Measurements from ENCODE around the gene FSTL4.

FSTL4 gene

DNA sequence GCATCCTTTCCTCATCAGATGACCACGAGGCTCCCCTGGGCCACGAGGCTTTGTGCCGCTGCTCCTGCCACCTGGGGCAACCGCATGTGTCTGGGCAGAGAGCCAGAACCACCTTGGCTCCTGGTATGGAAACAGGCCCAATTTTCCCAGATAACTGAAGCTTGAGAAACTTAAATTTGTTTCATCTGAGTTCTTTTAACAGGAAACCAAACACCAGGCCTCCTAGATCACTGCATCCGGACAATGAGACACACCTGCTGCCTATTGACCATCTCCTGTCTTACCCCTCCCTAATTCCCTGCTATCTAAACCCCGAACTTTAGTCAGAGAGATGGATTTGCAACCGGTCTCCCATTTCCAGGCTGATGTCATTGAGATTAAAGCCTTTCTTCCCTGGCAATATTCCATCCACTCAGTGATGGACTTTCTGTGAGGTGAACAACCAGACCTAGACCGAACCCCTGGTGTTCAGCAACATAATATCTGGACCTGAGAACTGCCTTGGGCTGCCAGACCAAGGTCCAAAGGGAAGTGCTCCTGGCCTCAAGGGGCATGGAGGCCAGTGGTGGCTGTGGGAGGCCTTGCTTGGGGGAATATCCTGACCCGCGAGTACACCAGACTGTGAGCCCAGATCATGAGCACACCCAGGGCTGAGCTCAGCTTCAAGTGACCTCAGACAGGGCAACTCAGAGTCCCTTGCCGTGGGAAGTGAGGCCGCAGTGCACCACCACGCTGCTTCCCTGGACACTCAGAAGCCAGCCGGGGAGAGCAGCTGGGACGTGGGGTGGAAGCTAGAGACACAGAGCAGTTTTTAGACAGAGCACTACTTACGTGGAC, 360.8 kb downstream of the FSTL4 start:
- peak; percentile 67 for DNase-seq

- DNase-seq: no peak
These were observed 361.8 kb downstream of the FSTL4 start for GRCh38 chr5:133250527-133250926.

GRCh38 chr5:133249593-133249992, 362.7 kb downstream of the FSTL4 start:
- no peak for DNase-seq

GRCh38 chr5:133247881-133248624, 364.3 kb downstream of the FSTL4 start:
- no peak for DNase-seq

DNA sequence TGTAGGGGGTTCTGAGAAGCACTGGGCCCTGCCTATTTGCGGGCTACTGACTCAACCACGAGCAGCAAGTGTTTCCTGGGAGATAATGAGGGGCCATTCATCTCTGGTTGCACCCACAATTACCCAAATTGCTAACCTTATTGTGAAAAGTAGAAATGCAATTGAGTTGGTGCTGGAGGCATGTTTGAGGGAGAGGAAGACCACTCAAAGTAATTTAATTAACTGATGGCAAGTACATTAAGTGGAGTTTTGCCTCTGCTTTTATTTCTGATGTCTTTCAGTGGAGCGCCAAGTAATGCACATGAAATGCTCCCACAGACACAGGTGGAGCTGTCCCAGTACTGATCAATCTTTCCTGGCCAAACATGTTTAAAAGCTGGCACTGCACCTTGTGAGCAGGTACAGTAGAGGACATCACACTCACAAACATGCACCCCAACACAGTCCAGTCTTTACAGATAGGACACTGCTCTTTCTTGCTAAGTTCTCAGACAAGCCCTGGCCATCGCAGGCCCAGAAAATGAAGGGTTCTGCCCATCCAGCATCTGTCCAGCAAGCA, 365.1 kb downstream of the FSTL4 start:
- no peak for DNase-seq

DNA sequence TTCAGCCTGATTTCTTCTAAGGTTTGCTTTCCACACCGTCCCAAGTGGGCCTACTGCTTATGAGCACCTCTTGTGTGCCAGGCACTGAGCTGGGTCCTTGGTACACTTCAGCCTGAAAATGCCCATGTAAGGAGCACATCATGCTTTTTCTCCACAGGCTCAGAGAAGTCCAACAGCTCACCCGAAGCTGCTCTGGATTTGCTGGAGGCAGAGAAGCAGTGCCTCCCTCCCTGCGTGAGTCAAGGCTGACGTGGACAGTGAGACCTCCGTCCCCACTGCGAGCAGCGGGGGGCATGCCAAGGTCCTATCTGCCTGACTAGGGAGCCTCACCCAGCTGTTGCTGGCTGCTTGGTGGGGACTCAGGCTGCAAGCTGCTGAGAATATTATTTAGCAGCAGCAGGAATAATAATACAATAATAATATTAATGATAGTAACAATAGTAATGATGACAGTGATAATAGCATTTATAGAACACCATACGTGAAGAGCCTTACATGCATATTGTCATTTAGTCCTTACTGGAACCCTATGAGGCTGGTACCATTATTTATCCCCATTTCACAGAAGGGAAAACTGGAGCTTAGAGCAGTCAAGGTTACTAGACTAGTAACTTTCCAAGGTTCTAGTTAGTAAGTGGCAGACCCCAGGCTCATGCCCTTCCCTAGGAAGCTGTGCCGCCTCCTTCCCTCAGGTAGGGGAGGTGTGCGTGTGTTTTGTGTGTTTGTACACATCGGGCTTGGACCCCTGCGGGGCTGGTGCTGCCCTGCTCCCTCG, 365.8 kb downstream of the FSTL4 start:
- no peak for DNase-seq

GRCh38 chr5:133246053-133246370, 366.3 kb downstream of the FSTL4 start:
- DNase-seq: no peak

DNA sequence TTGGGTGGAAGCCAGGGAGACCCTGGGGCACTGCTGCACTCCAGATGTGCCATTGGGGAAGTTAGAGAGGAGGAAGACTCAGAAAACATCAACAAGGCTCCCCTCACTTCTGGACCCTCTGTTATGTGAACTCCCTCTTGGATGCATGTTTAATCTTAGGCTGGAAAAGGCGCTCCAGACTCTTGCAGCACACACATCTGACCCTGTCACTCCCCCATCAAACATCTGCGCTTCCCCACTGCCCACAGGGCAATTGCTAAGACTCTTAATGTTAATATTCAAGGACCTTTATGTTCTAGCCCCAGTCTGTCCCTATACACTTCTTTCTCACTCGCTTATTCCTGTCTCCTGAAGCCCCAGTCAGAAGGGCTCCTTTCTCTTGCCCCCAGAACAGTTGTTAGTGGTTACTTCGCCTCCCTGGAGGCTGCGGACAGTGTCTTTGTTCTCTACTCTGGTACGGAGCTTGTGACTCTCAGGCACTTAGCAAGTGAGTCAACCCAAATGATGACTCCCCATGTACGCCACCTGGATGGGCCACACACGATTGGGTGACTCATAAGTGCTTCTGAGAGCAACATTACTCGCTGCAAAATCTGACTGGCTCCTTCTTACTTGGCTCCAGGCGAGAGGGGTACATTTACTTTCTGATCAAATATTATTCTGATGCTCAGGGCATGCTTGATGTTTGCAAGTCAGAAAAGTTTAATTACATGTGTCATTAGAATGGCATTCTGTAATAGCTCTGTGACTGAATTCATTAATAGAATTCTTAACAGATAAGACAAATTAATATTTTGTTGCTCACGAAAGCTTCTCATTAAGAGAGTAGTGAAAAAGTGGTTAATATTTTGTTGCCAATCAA, 366.9 kb downstream of the FSTL4 start:
- peak; percentile 63 for DNase-seq

DNA sequence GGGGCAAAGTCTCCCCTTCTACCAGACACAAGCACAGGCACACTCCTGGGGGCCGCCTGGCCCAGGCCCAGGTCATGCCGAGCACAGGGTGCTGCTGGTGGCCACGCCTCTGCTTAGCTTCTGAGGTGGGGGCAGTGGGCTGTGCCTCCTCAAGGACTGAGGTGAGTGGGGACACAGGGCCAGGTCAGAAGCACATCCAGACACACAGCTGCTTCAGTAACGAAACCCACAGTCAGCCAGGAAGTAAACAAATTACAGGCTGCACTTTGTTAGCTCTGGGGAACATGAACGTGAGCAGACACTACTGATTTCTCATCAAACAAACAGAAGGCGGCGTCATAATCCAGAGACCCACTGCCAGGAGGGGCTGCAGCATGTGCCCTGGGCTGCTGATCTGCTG, 368.1 kb downstream of the FSTL4 start:
- peak; percentile 88 for DNase-seq

DNA sequence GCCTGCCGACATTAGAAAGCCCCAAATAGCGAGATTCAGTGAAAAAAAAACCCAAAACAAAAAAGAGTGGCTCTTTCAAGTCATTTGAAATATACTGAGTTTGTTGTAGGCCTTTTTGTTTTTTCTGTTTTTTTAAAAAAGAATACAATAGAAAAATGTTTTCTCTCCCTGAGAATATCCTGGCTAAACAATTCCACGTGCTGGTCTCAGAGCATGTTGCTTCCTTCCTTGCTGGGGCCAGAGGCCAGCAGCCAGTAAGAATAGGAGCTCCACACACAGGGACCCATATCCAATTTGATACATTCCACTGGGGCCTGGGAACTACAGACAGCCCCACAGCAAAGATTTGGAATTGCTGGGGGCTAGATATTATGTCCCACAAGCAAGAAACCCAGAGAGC, 369.1 kb downstream of the FSTL4 start:
- DNase-seq: no peak

GRCh38 chr5:133242221-133242835, 370.0 kb downstream of the FSTL4 start:
- DNase-seq: no peak

DNA sequence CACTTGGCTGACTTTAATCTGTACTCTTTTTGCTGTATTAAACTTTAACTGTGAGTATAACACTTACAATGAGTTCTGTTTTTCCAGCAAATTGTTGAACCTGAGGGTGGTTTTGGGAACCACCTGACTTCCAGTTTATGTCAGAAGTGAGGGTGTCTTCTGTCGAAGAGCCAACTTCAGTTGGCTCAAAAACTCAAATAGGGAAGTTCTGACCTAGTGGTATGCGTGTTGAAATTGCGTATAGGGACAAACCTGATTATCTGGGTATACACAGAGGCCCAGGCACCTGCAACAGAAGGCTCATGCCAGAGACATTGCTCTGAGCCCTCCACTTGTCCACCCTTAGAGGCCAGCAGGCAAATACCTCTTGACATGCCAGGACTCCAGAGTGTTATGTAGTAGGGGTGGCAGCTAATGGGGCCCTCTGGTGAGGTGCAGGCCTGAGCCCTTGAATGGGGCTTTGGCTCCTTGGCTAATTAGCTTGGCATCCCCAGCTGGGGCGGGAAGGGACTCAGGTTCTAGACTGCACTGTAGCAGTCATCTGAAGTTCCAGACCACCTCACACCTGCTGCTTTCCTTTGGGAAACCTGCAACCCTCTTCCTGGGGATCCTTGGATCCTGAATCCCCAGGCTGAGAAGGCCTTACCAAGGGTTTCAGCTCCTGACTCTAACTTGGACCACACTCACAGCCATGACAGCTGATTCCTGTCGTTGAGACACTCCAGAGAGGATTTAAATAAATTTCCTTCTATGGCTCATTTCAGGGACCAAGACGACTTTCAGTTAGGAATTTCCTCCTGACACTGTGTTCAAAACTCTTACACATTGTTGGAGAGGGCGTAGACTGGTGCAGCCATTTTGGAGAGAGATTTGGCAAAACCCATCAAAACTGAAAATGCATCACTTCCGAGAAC, 370.9 kb downstream of the FSTL4 start:
- no peak for DNase-seq

DNA sequence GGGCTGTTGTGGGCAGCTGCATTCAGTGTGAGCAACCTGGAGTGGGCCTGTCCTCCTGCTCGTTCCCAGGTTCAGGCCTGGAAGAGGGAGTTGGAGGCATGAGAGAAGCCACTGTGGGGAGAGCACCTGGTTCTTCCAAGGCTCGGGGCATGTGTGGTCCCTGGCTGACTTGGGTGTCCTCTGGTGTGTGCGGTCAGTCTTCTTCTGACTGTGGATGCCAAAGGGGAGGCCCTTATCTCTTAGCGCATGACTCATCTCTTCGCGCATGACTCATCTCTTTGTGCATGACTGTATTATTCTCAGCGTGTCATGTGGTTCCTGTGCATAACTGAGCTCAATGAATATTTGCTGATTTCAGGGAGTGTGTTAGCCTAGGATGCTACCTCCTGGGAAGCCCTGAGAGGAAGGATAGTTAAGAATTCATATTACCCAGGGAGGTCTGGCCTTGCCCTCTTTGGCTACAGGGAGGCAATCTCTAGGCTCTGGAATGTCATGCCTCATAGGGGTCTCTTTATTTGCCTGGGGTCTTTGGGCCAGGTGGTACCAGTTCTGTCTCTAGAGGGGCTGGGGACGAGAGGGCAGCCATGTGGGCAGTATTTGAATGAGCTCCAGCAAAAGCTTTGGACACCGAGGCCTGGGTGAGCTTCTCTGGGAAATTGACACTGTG, 371.8 kb downstream of the FSTL4 start:
- DNase-seq: no peak

GRCh38 chr5:133238426-133239205, 373.7 kb downstream of the FSTL4 start:
- DNase-seq: no peak

DNA sequence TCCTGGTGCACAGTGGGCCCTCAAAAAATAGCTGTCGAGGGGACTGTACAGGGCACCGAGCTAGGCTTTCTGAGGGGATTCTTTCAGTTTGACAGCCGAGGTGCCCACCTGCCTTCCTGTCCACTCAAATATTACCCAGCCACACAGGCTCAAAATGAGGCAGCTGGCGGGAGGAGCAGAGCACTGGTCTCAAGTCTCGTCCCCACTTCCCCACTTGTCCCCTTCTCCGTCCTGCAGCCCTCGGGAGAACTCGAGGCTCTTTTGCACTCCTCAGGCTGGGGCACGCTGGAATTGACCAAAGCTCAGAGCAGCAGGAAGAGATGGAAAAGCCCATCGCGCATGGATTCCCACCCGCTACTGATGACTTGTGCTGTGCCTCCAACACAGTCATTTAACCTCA, 375.4 kb downstream of the FSTL4 start:
- DNase-seq: no peak

- no peak for DNase-seq
These were observed 375.8 kb downstream of the FSTL4 start for GRCh38 chr5:133236541-133236951.

- DNase-seq: no peak
These were observed 376.5 kb downstream of the FSTL4 start for GRCh38 chr5:133235696-133236426.

DNA sequence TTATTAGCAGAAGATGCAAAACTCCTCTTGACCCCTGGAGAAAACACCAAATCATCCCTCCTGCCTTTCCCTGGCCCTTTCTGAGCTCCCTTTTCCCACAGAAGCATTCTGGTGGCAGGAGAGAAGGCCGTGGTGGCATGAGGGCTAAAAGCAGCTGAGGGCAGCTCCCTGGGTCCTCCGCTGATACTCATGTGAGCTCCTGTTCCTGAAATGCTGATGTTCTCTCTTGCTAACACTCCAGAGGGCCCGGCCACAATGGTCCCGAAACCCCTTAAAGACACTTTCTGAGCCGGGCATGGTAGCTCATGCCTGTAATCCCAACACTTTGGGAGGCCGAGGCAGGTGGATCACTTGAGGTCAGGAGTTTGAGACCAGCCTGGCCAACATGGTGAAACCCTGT, 377.4 kb downstream of the FSTL4 start:
- DNase-seq: no peak

GRCh38 chr5:133234273-133234672, 378.1 kb downstream of the FSTL4 start:
- no peak for DNase-seq

Data from NCI-H774 (cell line).